ENCODE data around the gene CPN2.

DNA sequence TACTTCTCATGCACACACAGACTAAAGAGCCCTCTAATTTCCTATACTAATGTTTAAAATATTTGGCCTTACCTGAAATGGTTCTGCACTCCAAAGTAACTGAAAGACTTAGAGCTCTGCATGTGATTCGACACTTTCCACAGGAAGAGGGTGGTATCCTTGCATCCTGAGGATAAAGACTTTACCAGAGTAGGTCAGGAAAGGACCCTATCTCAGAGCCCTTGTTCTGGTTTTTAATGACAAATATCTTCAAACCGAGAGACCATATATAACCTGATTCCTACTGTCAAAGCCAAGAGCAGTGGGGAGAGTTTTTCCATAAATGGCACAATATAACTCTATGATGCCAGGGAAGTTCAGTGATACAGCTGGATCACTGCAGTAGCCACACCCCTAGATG, 48.0 kb upstream of the CPN2 start, which contains the start of gene GP5:
- TF ChIP-seq, protein P1, sequence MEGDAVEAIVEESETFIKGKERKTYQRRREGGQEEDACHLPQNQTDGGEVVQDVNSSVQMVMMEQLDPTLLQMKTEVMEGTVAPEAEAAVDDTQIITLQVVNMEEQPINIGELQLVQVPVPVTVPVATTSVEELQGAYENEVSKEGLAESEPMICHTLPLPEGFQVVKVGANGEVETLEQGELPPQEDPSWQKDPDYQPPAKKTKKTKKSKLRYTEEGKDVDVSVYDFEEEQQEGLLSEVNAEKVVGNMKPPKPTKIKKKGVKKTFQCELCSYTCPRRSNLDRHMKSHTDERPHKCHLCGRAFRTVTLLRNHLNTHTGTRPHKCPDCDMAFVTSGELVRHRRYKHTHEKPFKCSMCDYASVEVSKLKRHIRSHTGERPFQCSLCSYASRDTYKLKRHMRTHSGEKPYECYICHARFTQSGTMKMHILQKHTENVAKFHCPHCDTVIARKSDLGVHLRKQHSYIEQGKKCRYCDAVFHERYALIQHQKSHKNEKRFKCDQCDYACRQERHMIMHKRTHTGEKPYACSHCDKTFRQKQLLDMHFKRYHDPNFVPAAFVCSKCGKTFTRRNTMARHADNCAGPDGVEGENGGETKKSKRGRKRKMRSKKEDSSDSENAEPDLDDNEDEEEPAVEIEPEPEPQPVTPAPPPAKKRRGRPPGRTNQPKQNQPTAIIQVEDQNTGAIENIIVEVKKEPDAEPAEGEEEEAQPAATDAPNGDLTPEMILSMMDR (IDR thresholded peaks at IDR 0.05) = no peak
- no peak for TF ChIP-seq EZH2 (IDR thresholded peaks at IDR 0.05; ENCODE audit: borderline replicate concordance, insufficient read depth, low read depth, low read length, poor library complexity, severe bottlenecking)
